Measurements from ENCODE around the gene LSP1. TPM values are rescaled to one million over a fixed set of nuclear protein-coding genes. Genes with fewer than 3 reads are reported as not detected.

Gene LSP1
- total RNA-seq, 1 experiment from 2014 or later: 0.90 TPM

GRCh38 chr11:1928470-1928890, 75.6 kb downstream of the LSP1 start:
- in situ Hi-C loops (cut with HindIII; ENCODE audit: low pct_unique_long_range_greater_than_20kb, low sequenced_read_pairs): no loop called here

GRCh38 chr11:1928891-1929541, 76.1 kb downstream of the LSP1 start:
- H3K9me3 ChIP-seq (ENCODE audit: control insufficient read depth, insufficient read depth, low read depth, low read length): no peaks in the 10 kb centered on the region
- intact Hi-C loops (cut with micrococcal nuclease; ENCODE audit: unreplicated experiment) (no loop called here), in situ Hi-C loops (cut with HindIII; ENCODE audit: low pct_unique_long_range_greater_than_20kb, low sequenced_read_pairs) (no loop called here)
- H3K4me3 ChIP-seq (ENCODE audit: low read depth in 2 of 2, low read length in 2 of 2): no peak overlapping the region
- H3K27ac ChIP-seq (ENCODE audit: low read length): no peak overlapping the region
- H3K36me3 ChIP-seq (ENCODE audit: control insufficient read depth, insufficient read depth, low read length): no peaks in the 10 kb centered on the region
- POLR2A ChIA-PET: no interaction called here
- no TSS peak for BruUV-seq (replicated peaks)
- TF ChIP-seq, protein P1, sequence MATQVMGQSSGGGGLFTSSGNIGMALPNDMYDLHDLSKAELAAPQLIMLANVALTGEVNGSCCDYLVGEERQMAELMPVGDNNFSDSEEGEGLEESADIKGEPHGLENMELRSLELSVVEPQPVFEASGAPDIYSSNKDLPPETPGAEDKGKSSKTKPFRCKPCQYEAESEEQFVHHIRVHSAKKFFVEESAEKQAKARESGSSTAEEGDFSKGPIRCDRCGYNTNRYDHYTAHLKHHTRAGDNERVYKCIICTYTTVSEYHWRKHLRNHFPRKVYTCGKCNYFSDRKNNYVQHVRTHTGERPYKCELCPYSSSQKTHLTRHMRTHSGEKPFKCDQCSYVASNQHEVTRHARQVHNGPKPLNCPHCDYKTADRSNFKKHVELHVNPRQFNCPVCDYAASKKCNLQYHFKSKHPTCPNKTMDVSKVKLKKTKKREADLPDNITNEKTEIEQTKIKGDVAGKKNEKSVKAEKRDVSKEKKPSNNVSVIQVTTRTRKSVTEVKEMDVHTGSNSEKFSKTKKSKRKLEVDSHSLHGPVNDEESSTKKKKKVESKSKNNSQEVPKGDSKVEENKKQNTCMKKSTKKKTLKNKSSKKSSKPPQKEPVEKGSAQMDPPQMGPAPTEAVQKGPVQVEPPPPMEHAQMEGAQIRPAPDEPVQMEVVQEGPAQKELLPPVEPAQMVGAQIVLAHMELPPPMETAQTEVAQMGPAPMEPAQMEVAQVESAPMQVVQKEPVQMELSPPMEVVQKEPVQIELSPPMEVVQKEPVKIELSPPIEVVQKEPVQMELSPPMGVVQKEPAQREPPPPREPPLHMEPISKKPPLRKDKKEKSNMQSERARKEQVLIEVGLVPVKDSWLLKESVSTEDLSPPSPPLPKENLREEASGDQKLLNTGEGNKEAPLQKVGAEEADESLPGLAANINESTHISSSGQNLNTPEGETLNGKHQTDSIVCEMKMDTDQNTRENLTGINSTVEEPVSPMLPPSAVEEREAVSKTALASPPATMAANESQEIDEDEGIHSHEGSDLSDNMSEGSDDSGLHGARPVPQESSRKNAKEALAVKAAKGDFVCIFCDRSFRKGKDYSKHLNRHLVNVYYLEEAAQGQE (IDR thresholded peaks at IDR 0.05; ENCODE audit: insufficient read depth in 1 of 2, low read depth in 2 of 2, low read length in 1 of 2): no peak
- TF ChIP-seq, protein P2, sequence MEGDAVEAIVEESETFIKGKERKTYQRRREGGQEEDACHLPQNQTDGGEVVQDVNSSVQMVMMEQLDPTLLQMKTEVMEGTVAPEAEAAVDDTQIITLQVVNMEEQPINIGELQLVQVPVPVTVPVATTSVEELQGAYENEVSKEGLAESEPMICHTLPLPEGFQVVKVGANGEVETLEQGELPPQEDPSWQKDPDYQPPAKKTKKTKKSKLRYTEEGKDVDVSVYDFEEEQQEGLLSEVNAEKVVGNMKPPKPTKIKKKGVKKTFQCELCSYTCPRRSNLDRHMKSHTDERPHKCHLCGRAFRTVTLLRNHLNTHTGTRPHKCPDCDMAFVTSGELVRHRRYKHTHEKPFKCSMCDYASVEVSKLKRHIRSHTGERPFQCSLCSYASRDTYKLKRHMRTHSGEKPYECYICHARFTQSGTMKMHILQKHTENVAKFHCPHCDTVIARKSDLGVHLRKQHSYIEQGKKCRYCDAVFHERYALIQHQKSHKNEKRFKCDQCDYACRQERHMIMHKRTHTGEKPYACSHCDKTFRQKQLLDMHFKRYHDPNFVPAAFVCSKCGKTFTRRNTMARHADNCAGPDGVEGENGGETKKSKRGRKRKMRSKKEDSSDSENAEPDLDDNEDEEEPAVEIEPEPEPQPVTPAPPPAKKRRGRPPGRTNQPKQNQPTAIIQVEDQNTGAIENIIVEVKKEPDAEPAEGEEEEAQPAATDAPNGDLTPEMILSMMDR (IDR thresholded peaks at IDR 0.05): no peak
- TF ChIP-seq TCF7L2 (IDR thresholded peaks at IDR 0.05; ENCODE audit: low read depth, low read length) (no peak), SIN3A (IDR thresholded peaks at IDR 0.05; ENCODE audit: borderline replicate concordance, insufficient read depth, low read depth, low read length) (no peak), POLR2AphosphoS5 (IDR thresholded peaks at IDR 0.05; ENCODE audit: low read depth, low read length) (no peak)
- no peak for DNase-seq (ENCODE audit: low read depth, low spot score)
- H3K4me1 ChIP-seq (ENCODE audit: control insufficient read depth, insufficient read depth, low read length): peaks cover 17% of the 10 kb centered on the region
- H3K27me3 ChIP-seq (ENCODE audit: control insufficient read depth, insufficient read depth, low read length): no peaks in the 10 kb centered on the region
- CTCF ChIA-PET: interaction anchor here (1.1 kb wide), 1 partner anchor 47 kb away, joined by 4 read pairs; no protein-coding TSS in a partner anchor
- ATAC-seq: no peak

More at GRCh38 chr11:1928470-1928890, 75.6 kb downstream of the LSP1 start:
- ATAC-seq (peak; percentile 57), DNase-seq (ENCODE audit: low read depth, low spot score) (no peak)
- no peaks in the 10 kb centered on the region for H3K36me3 ChIP-seq (ENCODE audit: control insufficient read depth, insufficient read depth, low read length)
- no peak overlapping the region for H3K4me3 ChIP-seq (ENCODE audit: low read depth in 2 of 2, low read length in 2 of 2)
- H3K9me3 ChIP-seq (ENCODE audit: control insufficient read depth, insufficient read depth, low read depth, low read length): no peaks in the 10 kb centered on the region
- BruUV-seq (replicated peaks): no TSS peak
- no peak overlapping the region for H3K27ac ChIP-seq (ENCODE audit: low read length)
- ChIA-PET CTCF (interaction anchor here (1.1 kb wide), 1 partner anchor 46 kb away, joined by 4 read pairs; no protein-coding TSS in a partner anchor), POLR2A (no interaction called here)
- peaks cover 17% of the 10 kb centered on the region for H3K4me1 ChIP-seq (ENCODE audit: control insufficient read depth, insufficient read depth, low read length)
- H3K27me3 ChIP-seq (ENCODE audit: control insufficient read depth, insufficient read depth, low read length): no peaks in the 10 kb centered on the region
- TF ChIP-seq, protein P1 (IDR thresholded peaks at IDR 0.05; ENCODE audit: insufficient read depth in 1 of 2, low read depth in 2 of 2, low read length in 1 of 2): no peak
- TF ChIP-seq TCF7L2 (IDR thresholded peaks at IDR 0.05; ENCODE audit: low read depth, low read length) (no peak), POLR2AphosphoS5 (IDR thresholded peaks at IDR 0.05; ENCODE audit: low read depth, low read length) (no peak), SIN3A (IDR thresholded peaks at IDR 0.05; ENCODE audit: borderline replicate concordance, insufficient read depth, low read depth, low read length) (no peak)
- TF ChIP-seq, protein P2 (IDR thresholded peaks at IDR 0.05): no peak
- intact Hi-C loops (cut with micrococcal nuclease; ENCODE audit: unreplicated experiment): no loop called here

All from Panc1 (cell line).